Activated naive CD8-positive, alpha-beta T cell treated with anti-CD3 and anti-CD28 coated beads, Interleukin-2, amount 50 U/mL, for 16 hours (primary cell): ENCODE measurements around the gene ARID1B.

Experiments
- DNase-seq: peaks from one replicate; pipeline ENCODE4 v3.0.0-alpha.2; 2020; ENCODE audit warnings: low read depth, low spot score

The ARID1B gene

DNA sequence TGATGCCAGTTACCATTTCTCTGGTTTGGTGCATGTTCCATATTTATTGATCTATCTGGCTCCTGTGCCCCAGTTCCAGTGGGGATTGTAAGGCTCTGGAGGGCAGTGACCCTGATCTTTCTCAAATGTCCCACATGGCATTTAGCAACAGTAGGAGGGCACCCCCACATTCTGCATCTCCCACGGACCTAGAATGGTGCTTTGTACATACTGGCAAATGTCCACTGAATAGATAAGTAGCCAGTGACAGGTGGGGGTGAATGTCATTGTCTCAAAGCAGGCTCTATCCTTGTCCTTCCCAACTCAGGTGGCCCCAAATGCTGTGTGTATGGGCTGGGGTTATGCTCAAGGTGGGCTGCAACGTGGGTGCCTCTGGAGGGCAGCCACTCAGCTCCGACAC lies 462.0 kb downstream of the ARID1B start:
- DNase-seq: no peak

DNA sequence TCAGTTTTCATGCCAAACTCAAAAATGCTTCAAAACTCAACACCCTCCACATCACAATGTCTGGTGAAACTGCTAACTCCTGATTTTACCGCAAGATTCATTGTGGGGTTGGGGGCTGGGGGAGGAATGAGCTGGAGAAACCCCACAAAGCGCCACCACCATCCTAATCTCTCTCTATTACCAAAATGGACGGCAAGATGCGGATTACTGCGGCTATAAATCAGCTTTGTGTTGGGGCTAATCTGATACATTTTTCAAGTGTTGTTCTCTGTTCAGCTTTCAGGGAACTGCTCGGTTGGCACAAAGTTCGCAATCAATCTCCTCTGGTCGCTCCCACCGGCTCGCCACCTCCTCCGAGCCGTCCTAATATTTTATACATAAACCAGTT lies 462.5 kb downstream of the ARID1B start:
- DNase-seq: no peak

DNA sequence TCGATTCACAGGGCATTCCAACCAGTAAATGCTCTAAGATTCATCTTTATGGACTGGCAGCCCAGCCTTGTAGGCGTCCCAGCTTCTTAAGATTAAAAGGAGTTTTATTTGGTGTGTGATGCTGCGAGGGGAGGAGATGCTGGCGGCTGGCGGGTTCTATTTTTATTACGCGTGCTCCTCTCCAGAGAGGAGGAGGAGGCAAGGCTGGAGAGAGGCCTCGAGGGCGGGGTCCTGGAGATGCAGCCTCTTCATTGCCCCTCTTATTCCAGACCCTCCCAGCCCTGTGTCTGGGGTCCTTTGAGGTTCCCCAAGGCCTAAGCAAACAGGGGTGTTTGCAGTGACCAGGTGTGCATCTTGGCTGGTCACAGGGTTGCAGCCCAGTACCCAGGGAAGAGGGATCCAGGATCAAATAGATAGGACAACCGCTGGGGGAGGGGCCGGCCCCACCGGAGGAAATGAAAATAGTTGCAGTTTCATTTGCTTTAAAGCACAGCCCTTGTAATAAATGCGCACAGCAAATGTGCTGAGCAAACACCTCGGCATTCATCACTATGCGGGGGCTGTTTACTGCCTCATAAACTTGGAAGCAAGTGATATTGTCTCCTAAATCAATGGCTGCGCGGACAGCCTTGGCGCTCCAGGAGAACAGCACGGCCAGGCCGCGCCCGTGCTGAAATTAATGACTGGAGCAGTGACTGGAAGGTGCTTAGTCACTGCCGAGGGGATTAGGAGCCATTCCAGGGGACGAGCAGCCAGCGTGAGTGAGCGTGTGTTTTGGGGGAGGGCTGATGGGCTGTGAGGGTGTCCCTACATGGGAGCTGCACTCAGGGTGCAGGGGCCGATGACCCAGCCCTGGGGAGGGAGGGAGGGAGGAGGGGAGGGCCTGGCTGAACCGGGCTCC lies 463.1 kb downstream of the ARID1B start:
- DNase-seq: no peak

DNA sequence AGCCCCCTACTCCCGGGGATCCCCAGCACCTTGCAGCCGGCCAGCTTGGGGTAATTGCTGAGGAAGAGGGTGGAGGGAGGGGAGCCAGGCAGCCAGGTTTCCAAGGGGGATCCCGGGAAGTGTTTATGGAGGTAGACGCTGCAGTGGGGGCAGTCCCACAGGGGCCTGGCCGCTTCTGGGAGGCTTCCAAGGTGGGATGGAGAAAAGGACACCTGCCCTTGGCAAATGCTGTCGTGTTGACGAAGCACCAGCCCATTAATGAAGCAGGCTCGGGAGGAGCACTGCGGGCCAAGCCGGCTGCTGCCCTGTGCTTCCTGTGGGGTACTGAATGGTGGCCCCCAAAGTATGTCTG lies 463.8 kb downstream of the ARID1B start:
- DNase-seq: no peak

DNA sequence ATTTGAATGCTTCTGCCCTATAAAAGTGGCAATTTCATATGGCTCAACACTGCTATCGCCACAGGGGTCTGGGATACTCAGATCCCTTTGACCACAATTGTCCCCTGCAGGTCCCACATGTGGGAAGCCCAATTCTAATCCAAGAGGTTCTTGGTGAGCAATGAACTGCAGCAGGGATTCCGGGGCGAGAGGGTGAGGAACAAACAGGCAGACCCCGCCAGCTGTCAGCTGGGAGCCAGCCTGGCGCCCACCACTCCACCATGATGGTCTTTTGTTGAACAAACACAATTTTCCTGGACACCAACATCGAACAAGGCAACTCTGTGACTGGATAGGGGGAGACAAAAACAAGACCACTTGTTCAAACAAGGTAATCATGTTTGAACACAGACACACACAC lies 465.6 kb downstream of the ARID1B start:
- no peak for DNase-seq

DNA sequence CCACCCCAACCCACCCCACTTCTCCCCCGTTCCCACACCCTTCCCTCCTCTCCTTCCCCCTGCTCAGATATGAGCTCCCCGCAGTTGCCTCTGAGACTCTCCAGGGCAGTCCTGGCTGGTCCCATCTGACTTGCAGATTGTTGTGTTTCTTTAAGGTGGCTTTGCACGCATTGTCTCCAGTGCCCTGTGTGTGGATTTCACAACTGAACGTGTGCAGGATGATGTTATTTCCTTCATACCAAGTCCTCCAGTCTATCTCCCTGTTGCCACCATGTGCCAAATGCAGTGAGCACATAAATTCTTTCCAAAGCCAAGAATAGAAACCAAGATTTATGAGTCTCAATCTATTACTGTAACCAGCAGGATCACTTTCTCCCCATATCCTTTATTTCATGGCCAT lies 467.0 kb downstream of the ARID1B start:
- DNase-seq: no peak

- no peak for DNase-seq
Observed at GRCh38 chr6:157244780-157245179, 467.6 kb downstream of the ARID1B start.

- no peak for DNase-seq
Observed at GRCh38 chr6:157245436-157245835, 468.3 kb downstream of the ARID1B start.

DNA sequence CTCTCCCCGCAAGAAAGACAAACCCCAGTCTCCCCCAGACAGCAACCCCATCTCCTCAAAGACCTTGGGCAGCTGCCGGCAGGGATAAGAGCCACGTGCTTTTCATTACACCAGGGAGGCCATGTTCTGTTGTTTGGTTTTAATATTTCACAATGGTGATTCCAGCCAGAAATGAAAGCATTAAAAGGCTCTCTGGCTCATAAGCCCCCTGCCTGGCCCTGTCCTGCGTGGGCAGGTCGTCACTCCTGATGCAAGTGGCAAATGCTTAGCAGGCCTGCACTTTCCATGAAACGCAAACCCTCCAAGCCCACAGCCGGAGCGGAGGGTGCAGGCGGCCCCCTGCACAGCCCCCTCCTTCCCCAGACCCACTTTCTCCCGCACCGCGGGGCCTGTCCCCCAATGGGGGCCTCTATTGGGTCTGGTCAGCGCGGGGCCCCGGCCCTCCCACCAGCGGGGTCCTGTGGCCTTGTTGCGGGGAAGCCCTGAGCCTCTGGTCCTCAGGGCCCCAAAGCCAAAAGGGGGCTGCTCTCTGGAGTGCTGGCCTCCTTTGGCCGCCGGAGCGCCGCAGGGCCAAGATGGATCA lies 469.0 kb downstream of the ARID1B start:
- no peak for DNase-seq

DNA sequence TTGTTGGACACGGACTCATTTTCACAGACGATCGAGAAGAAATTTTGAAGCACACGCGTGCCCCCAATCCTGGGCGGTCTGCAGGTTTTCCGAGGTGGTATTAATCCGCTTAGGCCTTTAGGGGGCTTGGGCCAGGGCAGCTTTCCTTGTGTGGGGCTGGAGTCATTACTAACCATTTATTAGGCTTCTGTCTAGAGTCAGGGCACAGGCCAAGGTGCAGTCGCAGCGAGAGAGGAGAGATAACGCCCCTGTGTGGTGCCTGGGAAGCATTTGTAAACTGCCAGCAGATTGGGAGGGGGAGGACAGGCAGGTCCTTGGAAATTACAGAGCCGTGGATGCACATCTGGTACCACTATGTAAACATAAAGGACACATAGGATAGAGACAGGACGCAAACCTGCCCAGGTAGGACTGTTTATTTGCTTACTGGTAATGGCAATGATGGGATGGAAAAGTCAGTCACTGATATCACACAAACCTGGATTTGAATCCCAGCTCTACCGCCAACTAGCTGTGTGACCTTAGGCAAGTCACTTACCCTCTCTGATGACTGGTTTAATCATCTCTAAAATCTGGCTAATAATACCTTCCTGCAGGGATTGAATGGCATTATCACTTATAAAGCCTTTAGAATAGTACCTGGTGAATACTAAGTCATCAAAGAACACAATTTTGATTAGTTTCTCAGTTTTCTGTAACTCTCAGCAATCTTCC lies 469.8 kb downstream of the ARID1B start:
- no peak for DNase-seq

- DNase-seq: no peak
Observed at GRCh38 chr6:157248264-157248663, 471.1 kb downstream of the ARID1B start.

GRCh38 chr6:157249826-157250225 lies 472.6 kb downstream of the ARID1B start:
- DNase-seq: no peak

DNA sequence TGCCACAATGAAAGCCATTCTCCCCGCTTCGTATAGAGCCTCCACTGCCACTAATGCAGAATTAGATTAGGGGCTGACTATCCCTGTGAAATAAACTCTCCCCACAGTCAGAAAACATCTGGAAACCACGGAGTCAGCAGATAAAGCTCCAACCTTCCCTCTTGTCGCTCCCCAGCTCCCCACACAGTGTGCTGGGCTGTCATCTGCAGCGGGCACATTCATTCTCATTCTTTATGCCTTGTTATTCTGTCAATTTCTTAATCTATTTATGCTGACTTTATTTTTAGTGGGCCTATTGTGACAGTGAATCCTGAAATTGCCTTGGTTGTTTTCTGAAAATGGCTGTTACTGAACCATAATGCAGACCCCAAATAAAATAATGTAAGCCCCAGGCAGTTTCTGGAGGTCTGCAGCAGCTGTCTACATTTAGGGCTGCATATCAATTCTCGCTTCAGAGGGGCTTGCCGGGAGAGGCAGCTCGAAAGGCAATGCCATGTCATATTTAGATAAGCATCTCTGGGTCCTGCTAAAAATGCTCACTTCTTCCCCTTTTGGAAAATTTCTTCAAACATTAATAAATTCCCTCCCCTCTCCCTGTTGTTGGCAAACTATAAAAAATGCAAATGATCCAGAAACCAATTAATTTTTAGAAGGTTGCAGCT lies 474.5 kb downstream of the ARID1B start:
- DNase-seq: no peak

DNA sequence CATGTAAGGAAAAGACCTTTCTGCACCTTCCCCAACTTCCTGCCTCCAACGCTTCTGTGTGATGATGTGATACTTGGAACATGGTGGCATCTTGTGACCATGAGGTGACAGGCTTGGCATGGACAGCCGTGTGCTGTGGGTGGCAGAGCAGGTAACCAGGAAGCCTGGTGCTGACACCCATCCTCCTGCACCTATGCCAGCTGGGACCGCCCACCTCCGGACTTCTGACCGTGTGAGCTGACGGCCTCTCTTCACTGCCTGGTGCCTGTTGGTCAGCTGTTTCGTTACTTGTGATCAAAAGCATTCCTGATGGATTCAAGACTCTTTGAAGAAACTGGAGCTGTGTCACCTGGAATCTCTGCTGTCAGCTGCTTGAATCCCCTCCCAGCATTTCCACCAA lies 475.8 kb downstream of the ARID1B start:
- DNase-seq: no peak

DNA sequence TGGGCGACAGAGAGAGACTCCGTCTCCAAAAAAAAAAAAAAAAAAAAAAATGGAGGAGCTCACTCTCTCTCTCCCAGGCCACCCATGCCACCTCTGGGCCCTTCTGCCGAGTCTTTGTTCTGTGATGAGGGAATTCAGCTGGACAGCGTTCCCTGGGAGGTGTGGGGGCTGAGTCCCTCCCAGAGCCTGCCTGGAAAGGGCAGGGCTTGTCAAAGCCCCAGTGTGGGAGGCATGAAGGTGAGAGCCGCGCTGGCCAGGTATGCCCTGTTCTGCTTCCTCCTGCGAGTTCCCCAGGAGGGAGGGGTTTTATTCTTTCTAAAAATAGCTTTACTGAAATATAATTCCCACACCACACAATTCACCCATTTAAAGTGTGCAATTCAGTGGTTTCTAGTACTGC lies 476.5 kb downstream of the ARID1B start:
- DNase-seq: no peak

GRCh38 chr6:157254538-157254937 lies 477.4 kb downstream of the ARID1B start:
- no peak for DNase-seq

GRCh38 chr6:157255079-157255478 lies 477.9 kb downstream of the ARID1B start:
- DNase-seq: no peak

DNA sequence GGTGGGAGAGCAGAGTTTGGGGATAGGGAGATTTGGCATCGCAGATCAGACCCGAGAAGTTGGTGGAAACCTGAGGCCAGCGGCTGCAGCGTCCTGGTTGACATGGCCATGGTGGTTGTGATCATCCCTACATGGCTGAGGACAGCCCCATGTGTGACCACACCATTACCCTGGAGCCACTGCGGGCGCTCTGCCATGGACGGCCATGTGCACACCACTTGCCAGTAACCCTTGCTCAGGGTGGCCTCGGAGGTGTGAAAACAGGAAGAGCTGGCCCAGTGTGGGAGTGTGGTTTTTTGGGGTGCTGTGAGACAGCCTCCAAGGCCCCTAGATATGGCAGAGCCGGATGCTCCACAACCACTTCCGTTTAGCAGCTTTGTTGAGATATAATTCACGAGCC lies 481.7 kb downstream of the ARID1B start:
- DNase-seq: no peak

DNA sequence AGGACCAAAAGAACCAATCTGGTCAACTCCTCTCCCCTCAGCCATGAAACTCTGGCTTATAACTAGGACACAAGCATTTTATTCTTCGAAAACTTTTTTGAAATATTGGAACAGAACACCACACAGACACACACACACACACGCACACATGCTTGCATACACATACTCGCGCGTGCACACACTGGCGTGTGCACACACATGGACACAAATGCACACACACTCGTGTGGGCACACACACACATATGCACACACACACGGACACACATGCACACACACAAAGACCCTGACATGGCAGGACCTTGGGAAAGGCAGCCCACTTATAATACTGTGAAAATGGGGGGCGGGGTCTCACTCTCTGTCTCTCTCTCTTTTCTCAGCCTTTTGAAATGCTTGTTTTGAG lies 482.3 kb downstream of the ARID1B start:
- no peak for DNase-seq
